Activated naive CD8-positive, alpha-beta T cell (primary cell): ENCODE measurements around the gene MAN2C1.
"Not testable (repeated sequence)": the region's sequence is repeated elsewhere in the genome, so short reads cannot be mapped to it uniquely, and the experiment has no call there.

ENCODE experiments used
- H3K27ac Mint-ChIP-seq: one replicate; pipeline ENCODE4 v1.8.0; 2021; ENCODE audit warnings: mixed read lengths
- H3K27me3 Mint-ChIP-seq: one replicate; pipeline ENCODE4 v1.8.0; 2021; ENCODE audit warnings: mixed read lengths
- H3K36me3 Mint-ChIP-seq: one replicate; pipeline ENCODE4 v1.8.0; 2021; ENCODE audit warnings: mixed read lengths
- H3K4me1 Mint-ChIP-seq: one replicate; pipeline ENCODE4 v1.8.0; 2021; ENCODE audit warnings: low read depth, mixed read lengths
- H3K4me3 Mint-ChIP-seq: one replicate; pipeline ENCODE4 v1.8.0; 2021; ENCODE audit warnings: mild to moderate bottlenecking, mixed read lengths
- H3K9me3 Mint-ChIP-seq: one replicate; pipeline ENCODE4 v1.8.0; 2021; ENCODE audit warnings: low read depth, mixed read lengths

MAN2C1 gene

GRCh38 chr15:75314552-75315290 is 53.7 kb downstream of the MAN2C1 start:
- no peaks in the 10 kb centered on the region for H3K4me1 Mint-ChIP-seq
- H3K27me3 Mint-ChIP-seq, result peaks cover 2% of the 10 kb centered on the region
- no peaks in the 10 kb centered on the region for H3K9me3 Mint-ChIP-seq
- H3K36me3 Mint-ChIP-seq, result no peaks in the 10 kb centered on the region
- no peak overlapping the region for H3K27ac Mint-ChIP-seq
- no peak overlapping the region for H3K4me3 Mint-ChIP-seq

- Mint-ChIP-seq H3K27me3 (peaks cover 2% of the 10 kb centered on the region), H3K27ac (no peak overlapping the region), H3K9me3 (no peaks in the 10 kb centered on the region), H3K4me3 (no peak overlapping the region), H3K4me1 (no peaks in the 10 kb centered on the region), H3K36me3 (no peaks in the 10 kb centered on the region)
These were observed 55.1 kb downstream of the MAN2C1 start for GRCh38 chr15:75313116-75313845.

GRCh38 chr15:75312548-75312947 is 55.9 kb downstream of the MAN2C1 start:
- H3K4me3 Mint-ChIP-seq, H3K4me1 Mint-ChIP-seq, H3K27ac Mint-ChIP-seq, H3K27me3 Mint-ChIP-seq, H3K9me3 Mint-ChIP-seq, H3K36me3 Mint-ChIP-seq: not testable (repeated sequence)

- Mint-ChIP-seq H3K27me3 (peaks cover 9% of the 10 kb centered on the region), H3K9me3 (no peaks in the 10 kb centered on the region), H3K36me3 (no peaks in the 10 kb centered on the region), H3K4me3 (no peak overlapping the region), H3K27ac (no peak overlapping the region), H3K4me1 (no peaks in the 10 kb centered on the region)
These were observed 58.7 kb downstream of the MAN2C1 start for GRCh38 chr15:75309711-75310110.

GRCh38 chr15:75307778-75308390 is 60.5 kb downstream of the MAN2C1 start:
- H3K4me3 Mint-ChIP-seq, result no peak overlapping the region
- peaks cover 12% of the 10 kb centered on the region for H3K27me3 Mint-ChIP-seq
- no peaks in the 10 kb centered on the region for H3K9me3 Mint-ChIP-seq
- no peak overlapping the region for H3K27ac Mint-ChIP-seq
- H3K36me3 Mint-ChIP-seq, result no peaks in the 10 kb centered on the region
- no peaks in the 10 kb centered on the region for H3K4me1 Mint-ChIP-seq

- peaks cover 10% of the 10 kb centered on the region for H3K27me3 Mint-ChIP-seq
These were observed 62.2 kb downstream of the MAN2C1 start for GRCh38 chr15:75306188-75306587.

More at GRCh38 chr15:75306188-75306587, 62.2 kb downstream of the MAN2C1 start:
- Mint-ChIP-seq H3K27ac (no peak overlapping the region), H3K9me3 (no peaks in the 10 kb centered on the region), H3K4me1 (no peaks in the 10 kb centered on the region), H3K4me3 (no peak overlapping the region), H3K36me3 (no peaks in the 10 kb centered on the region)
